MCF 10A (cell line): ENCODE measurements around the gene TSC22D1. TPM values are rescaled to one million over a fixed set of nuclear protein-coding genes. Genes with fewer than 3 reads are reported as not detected.
"Not testable (repeated sequence)": the region's sequence is repeated elsewhere in the genome, so short reads cannot be mapped to it uniquely, and the experiment has no call there.

Experiments used
- BruUV-seq: library from RNA; stranded (reverse); fragments of 400-500 nt; replicated peaks from 2 replicates; lab custom pipeline; 2021; lab: Mats Ljungman, UMichigan
- CTCF ChIA-PET: fragments of 300-600 bp; sonication (Branson Sonifier 250); formaldehyde crosslinking; extraction: SDS; loops from one replicate; lab custom pipeline; 2021; ENCODE audit warnings: antibody characterized with exemption, inconsistent platforms; lab: Yijun Ruan, JAX
- POLR2A ChIA-PET: fragments of 300-600, 350-650 bp; sonication (Branson Sonifier 250); formaldehyde crosslinking; extraction: SDS; loops from one replicate; lab custom pipeline; 2020; ENCODE audit warnings: antibody characterized with exemption, inconsistent platforms; lab: Yijun Ruan, JAX
- DNase-seq: peaks from one replicate; pipeline ENCODE4 v3.0.0-alpha.2; 2018; ENCODE audit not compliant: unreplicated experiment
- H3K27ac Mint-ChIP-seq: one replicate; pipeline ENCODE4 v1.8.0; 2022; ENCODE audit warnings: mild to moderate bottlenecking, low read depth, mixed read lengths; ENCODE audit not compliant: unreplicated experiment
- H3K27me3 Mint-ChIP-seq: one replicate; pipeline ENCODE4 v1.8.0; 2022; ENCODE audit warnings: mixed read lengths; ENCODE audit not compliant: insufficient read depth, unreplicated experiment
- H3K36me3 Mint-ChIP-seq: one replicate; pipeline ENCODE4 v1.8.0; 2022; ENCODE audit warnings: mild to moderate bottlenecking, moderate library complexity, mixed read lengths; ENCODE audit not compliant: insufficient read depth, unreplicated experiment
- H3K4me1 Mint-ChIP-seq: one replicate; pipeline ENCODE4 v1.8.0; 2022; ENCODE audit warnings: mixed read lengths; ENCODE audit not compliant: insufficient read depth, unreplicated experiment
- H3K4me3 Mint-ChIP-seq: one replicate; pipeline ENCODE4 v1.8.0; 2022; ENCODE audit warnings: mild to moderate bottlenecking, moderate library complexity, mixed read lengths; ENCODE audit not compliant: unreplicated experiment
- H3K9me3 Mint-ChIP-seq: one replicate; pipeline ENCODE4 v1.8.0; 2022; ENCODE audit warnings: mixed read lengths; ENCODE audit not compliant: unreplicated experiment
- intact Hi-C: fragments of 100-400 bp; cut with micrococcal nuclease; formaldehyde crosslinking; loops from 2 replicates; pipeline ENCODE4 v1.14.1; 2022
- total RNA-seq: library from RNA; stranded (reverse); gene quantifications from 2 replicates; pipeline ENCODE4 v1.2.3, GENCODE V29; 2022
- TF ChIP-seq, protein P1 (sequence below): fragments of 200-600 bp; IDR thresholded peaks from one replicate; pipeline ENCODE4 v1.8.0; 2022; ENCODE audit warnings: antibody characterized with exemption, mild to moderate bottlenecking; ENCODE audit not compliant: unreplicated experiment

Gene TSC22D1
- total RNA-seq, 1 experiment from 2014 or later = 153 TPM

DNA sequence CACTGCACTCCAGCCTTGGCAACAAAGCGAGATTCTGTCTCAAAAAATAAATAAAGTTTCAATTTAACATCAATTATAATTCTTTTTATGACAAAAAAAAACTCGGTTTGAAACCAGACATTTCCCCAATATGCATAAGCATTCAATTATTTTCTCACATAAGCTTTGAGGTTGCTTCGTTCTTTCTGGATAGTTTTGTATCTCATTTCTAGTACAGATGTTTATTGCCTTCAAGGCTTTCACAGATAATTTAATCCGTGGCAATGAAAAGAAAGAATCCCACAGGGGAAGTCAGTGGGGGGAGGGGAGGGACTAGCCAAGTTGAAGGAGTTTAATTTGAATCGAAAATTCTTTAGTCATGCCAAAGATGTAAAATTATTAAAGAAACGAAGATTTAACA lies 29.6 kb upstream of the TSC22D1 start:
- ChIA-PET POLR2A (interaction anchor here (0.5 to 0.6 kb wide), 2 partner anchors 65 to 592 kb away, joined by 3 to 4 read pairs; no protein-coding TSS in a partner anchor), CTCF (no interaction called here)
- TF ChIP-seq, protein P1, sequence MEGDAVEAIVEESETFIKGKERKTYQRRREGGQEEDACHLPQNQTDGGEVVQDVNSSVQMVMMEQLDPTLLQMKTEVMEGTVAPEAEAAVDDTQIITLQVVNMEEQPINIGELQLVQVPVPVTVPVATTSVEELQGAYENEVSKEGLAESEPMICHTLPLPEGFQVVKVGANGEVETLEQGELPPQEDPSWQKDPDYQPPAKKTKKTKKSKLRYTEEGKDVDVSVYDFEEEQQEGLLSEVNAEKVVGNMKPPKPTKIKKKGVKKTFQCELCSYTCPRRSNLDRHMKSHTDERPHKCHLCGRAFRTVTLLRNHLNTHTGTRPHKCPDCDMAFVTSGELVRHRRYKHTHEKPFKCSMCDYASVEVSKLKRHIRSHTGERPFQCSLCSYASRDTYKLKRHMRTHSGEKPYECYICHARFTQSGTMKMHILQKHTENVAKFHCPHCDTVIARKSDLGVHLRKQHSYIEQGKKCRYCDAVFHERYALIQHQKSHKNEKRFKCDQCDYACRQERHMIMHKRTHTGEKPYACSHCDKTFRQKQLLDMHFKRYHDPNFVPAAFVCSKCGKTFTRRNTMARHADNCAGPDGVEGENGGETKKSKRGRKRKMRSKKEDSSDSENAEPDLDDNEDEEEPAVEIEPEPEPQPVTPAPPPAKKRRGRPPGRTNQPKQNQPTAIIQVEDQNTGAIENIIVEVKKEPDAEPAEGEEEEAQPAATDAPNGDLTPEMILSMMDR = no peak
- Mint-ChIP-seq H3K4me1 (no peaks in the 10 kb centered on the region), H3K27ac (no peak overlapping the region), H3K27me3 (no peaks in the 10 kb centered on the region), H3K36me3 (no peaks in the 10 kb centered on the region), H3K4me3 (no peak overlapping the region), H3K9me3 (peaks cover 10% of the 10 kb centered on the region)
- no peak for DNase-seq
- intact Hi-C loops = no loop called here
- BruUV-seq = no TSS peak

GRCh38 chr13:44605275-44605674 lies 29.1 kb upstream of the TSC22D1 start:
- TF ChIP-seq, protein P1 = no peak
- no peaks in the 10 kb centered on the region for H3K36me3 Mint-ChIP-seq
- ChIA-PET POLR2A (interaction anchor here (0.5 to 0.6 kb wide), 2 partner anchors 66 to 591 kb away, joined by 3 to 4 read pairs; no protein-coding TSS in a partner anchor), CTCF (no interaction called here)
- H3K4me1 Mint-ChIP-seq = no peaks in the 10 kb centered on the region
- peak; percentile 17 for DNase-seq
- no peaks in the 10 kb centered on the region for H3K27me3 Mint-ChIP-seq
- H3K4me3 Mint-ChIP-seq = no peak overlapping the region
- H3K9me3 Mint-ChIP-seq = peaks cover 5% of the 10 kb centered on the region
- no peak overlapping the region for H3K27ac Mint-ChIP-seq
- intact Hi-C loops = no loop called here
- no TSS peak for BruUV-seq

DNA sequence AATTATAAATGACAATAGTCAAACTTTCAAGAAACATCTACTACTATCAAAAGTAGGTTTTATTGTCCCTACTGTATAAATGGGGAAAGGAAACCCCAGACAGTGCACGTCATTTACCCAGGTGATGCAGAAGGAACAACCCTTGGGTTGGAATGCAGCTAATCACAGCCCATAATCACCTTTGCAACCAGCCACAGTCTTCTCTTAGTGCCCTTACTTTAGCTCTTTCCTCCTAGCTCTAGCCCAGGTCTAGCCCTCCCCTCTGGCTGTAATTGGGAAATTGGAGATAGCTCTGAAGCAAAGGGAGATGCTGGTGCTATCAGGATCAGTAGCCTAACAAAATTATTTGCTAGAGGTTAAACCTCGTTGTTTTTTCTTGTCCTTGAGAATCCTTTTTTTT lies 25.5 kb upstream of the TSC22D1 start:
- BruUV-seq = no TSS peak

DNA sequence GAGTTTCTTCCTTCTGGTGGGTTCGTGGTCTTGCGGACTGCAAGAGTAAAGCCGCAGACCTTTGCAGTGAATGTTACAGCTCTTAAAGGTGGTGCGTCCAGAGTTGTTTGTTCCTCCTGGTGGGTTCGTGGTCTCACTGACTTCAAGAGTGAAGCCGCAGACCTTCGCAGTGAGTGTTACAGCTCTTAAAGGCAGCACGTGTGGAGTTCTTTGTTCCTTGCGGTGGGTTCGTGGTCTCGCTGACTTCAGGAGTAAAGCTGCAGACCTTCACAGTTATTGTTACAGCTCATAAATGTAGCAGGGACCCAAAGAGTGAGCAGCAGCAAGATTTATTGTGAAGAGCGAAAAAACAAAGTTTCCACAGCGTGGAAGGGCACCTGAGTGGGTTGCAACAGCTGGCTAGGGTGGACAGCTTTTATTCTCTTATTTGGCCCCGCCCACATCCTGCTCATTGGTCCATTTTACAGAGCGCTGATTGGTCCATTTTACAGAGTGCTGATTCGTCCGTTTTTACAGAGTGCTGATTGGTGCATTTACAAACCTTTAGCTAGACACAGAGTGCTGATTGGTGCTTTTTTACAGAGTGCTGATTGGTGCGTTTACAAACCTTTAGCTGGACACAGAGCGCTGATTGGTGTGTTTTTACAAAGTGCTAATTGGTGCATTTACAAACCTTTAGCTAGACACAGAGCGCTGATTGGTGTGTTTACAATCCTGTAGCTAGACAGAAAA lies 17.9 kb upstream of the TSC22D1 start:
- H3K36me3 Mint-ChIP-seq, H3K27me3 Mint-ChIP-seq, BruUV-seq, H3K4me3 Mint-ChIP-seq, H3K27ac Mint-ChIP-seq, H3K9me3 Mint-ChIP-seq, H3K4me1 Mint-ChIP-seq, intact Hi-C loops, CTCF ChIA-PET, DNase-seq: not testable (repeated sequence)
- POLR2A ChIA-PET = interaction anchor here (1.1 kb wide), 1 partner anchor 14 kb away, joined by 3 read pairs; no protein-coding TSS in a partner anchor

More for the DNA sequence above, 25.5 kb upstream of the TSC22D1 start:
- Mint-ChIP-seq H3K9me3 (no peaks in the 10 kb centered on the region), H3K27me3 (no peaks in the 10 kb centered on the region), H3K36me3 (no peaks in the 10 kb centered on the region), H3K27ac (no peak overlapping the region), H3K4me1 (no peaks in the 10 kb centered on the region), H3K4me3 (no peak overlapping the region)
- TF ChIP-seq, protein P1 = no peak
- POLR2A ChIA-PET = interaction anchor here (1.1 kb wide), 1 partner anchor 71 kb away, joined by 3 read pairs; no protein-coding TSS in a partner anchor
- intact Hi-C loops = no loop called here
- DNase-seq = no peak
- CTCF ChIA-PET = no interaction called here
